ENCODE results near the gene EIF6. TPM values are rescaled to one million over a fixed set of nuclear protein-coding genes. Genes with fewer than 3 reads are reported as not detected.
A peak's percentile ranks its signal among the peaks of the same experiment; 100 is the strongest.

Gene EIF6
- polyA plus RNA-seq (2011; rRNA removed) (133 and 157 TPM in 2 replicates), polyA minus RNA-seq (2011; rRNA and poly(A)+ RNA removed) (111 and 146 TPM in 2 replicates)

DNA sequence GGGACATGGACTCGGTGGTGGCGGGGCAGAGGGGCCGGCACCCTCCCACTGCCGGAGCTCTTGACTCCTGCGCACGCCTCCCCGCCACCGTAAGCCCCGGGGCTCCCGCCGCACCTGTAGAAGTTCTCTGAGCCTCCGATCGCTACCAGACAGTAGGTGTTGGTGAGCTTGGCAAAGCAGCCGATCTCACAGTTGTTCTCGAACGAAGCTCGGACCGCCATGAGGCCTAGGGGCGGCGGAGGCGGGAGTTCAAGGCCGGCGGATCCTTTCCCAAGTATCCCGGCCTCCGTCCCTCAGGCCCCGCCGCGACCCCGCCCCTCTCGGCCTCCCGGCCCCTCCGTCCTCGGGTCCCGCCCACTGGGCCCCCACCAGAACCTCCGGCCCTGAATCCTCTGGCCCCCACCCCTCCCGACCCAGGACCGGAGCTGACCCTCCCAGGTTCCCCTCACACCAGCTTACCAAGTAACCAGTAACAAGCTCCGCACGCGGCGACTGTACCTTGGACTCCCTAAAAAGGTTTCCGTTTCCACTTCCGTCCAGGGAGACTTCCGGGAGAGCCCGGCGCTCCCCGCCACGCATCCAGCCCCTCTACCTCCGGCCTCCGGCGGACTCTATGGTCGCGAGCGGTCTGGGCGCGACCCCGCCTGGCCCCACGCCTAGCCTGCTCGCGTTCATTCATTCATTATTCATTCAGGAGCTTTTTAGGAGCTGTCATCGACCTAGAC is at the start of gene EIF6:
Gene EIF6 (minus strand): TSS at position 506 of the 725 bp plus-strand sequence. CDS start 285 bp downstream, at position 221.
- H3K9me3 ChIP-seq (ENCODE audit: control insufficient read depth, insufficient read depth, low read length), result peaks cover 5% of the 10 kb centered on the region; the same call in 1 of the 2 replicates
- ChIA-PET CTCF (interaction anchor here (0.6 to 1.5 kb wide), 5 partner anchors 16 to 163 kb away, joined by 3 to 7 read pairs (median 4); no protein-coding TSS in a partner anchor), POLR2A (interaction anchor here (0.6 to 1.7 kb wide), 13 partner anchors 9 to 192 kb away, joined by 3 to 13 read pairs (median 5); partner anchors contain the start of genes EDEM2 and GDF5)
- H3K27ac ChIP-seq (ENCODE audit: low read depth, low read length), result peak within 1 kb of the TSS; percentile 75
- peak; percentile 55 for DNase-seq (ENCODE audit: low read depth, low spot score)
- peak within 1 kb of the TSS; percentile 95 for H3K4me3 ChIP-seq (ENCODE audit: low read depth, low read length)
- no peaks in the 10 kb centered on the region for H3K27me3 ChIP-seq (ENCODE audit: control insufficient read depth, insufficient read depth, low read length)
- no peak for TF ChIP-seq CTCF (IDR thresholded peaks at IDR 0.05; ENCODE audit: low read depth, low read length)

GRCh38 chr20:35333606-35334005 is 49.0 kb upstream of the EIF6 start:
- POLR2A ChIA-PET, result interaction anchor here (0.8 to 1.2 kb wide), 3 partner anchors 13 to 36 kb away, joined by 3 to 4 read pairs (median 4); no protein-coding TSS in a partner anchor
- CTCF ChIA-PET, result interaction anchor here (0.8 to 1.4 kb wide), 3 partner anchors 26 to 189 kb away, joined by 3 to 5 read pairs (median 3); partner anchors contain the start of gene GDF5
- H3K9me3 ChIP-seq (ENCODE audit: control insufficient read depth, insufficient read depth, low read length), result no peaks in the 10 kb centered on the region
- no peak overlapping the region for H3K4me3 ChIP-seq (ENCODE audit: low read depth, low read length)
- no peaks in the 10 kb centered on the region for H3K27me3 ChIP-seq (ENCODE audit: control insufficient read depth, insufficient read depth, low read length)
- no peak overlapping the region for H3K27ac ChIP-seq (ENCODE audit: low read depth, low read length)
- no peak for TF ChIP-seq CTCF (IDR thresholded peaks at IDR 0.05; ENCODE audit: low read depth, low read length)
- DNase-seq (ENCODE audit: low read depth, low spot score), result no peak

DNA sequence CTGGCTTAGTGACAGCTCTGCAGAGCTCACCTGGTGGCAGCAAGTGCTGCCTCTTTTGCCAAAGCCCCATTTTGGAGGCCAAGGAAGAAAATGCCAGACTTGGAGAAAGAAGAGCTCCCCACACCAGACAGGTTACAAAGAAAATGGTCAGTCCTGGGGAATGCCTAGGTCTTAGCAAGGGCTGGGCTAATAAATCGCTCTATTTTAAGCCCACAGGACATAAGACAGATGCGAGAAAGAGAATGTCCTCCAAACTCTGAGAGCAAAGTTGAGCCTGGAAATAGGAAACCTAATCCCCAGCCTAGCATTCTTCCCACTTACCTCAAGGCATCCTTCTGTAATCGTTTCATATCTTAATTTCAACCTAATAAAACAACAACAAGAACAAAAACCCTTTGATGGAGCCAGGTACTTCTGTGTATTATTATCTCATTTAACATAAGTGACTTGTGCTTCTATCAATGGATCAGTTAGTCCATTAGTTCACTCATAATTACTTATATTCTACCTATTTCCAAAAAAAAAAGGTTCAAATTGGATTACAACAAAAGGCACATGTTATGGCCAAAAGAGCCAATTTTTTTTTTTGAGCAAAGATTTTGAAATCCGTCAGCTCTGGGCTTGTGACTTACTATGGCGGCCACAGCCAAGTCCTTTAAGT is 48.1 kb upstream of the EIF6 start:
- Histone ChIP-seq H3K27me3 (ENCODE audit: control insufficient read depth, insufficient read depth, low read length) (no peaks in the 10 kb centered on the region), H3K27ac (ENCODE audit: low read depth, low read length) (no peak overlapping the region), H3K4me3 (ENCODE audit: low read depth, low read length) (no peak overlapping the region), H3K9me3 (ENCODE audit: control insufficient read depth, insufficient read depth, low read length) (no peaks in the 10 kb centered on the region)
- POLR2A ChIA-PET, result interaction anchor here (1.0 kb wide), 1 partner anchor 12 kb away, joined by 3 read pairs; no protein-coding TSS in a partner anchor
- CTCF ChIA-PET, result no interaction called here
- no peak for TF ChIP-seq CTCF (IDR thresholded peaks at IDR 0.05; ENCODE audit: low read depth, low read length)
- no peak for DNase-seq (ENCODE audit: low read depth, low spot score)

- peak; percentile 51 for TF ChIP-seq CTCF (IDR thresholded peaks at IDR 0.05; ENCODE audit: low read depth, low read length)
- ChIA-PET POLR2A (no interaction called here), CTCF (no interaction called here)
- Histone ChIP-seq H3K9me3 (ENCODE audit: control insufficient read depth, insufficient read depth, low read length) (no peaks in the 10 kb centered on the region), H3K27me3 (ENCODE audit: control insufficient read depth, insufficient read depth, low read length) (no peaks in the 10 kb centered on the region), H3K4me3 (ENCODE audit: low read depth, low read length) (no peak overlapping the region), H3K27ac (ENCODE audit: low read depth, low read length) (no peak overlapping the region)
- DNase-seq (ENCODE audit: low read depth, low spot score), result no peak
Measured at GRCh38 chr20:35329435-35330139, 45.0 kb upstream of the EIF6 start.
